ENCODE measurements around the gene ZBTB7B.
A peak's percentile ranks its signal among the peaks of the same experiment; 100 is the strongest.

ZBTB7B gene

DNA sequence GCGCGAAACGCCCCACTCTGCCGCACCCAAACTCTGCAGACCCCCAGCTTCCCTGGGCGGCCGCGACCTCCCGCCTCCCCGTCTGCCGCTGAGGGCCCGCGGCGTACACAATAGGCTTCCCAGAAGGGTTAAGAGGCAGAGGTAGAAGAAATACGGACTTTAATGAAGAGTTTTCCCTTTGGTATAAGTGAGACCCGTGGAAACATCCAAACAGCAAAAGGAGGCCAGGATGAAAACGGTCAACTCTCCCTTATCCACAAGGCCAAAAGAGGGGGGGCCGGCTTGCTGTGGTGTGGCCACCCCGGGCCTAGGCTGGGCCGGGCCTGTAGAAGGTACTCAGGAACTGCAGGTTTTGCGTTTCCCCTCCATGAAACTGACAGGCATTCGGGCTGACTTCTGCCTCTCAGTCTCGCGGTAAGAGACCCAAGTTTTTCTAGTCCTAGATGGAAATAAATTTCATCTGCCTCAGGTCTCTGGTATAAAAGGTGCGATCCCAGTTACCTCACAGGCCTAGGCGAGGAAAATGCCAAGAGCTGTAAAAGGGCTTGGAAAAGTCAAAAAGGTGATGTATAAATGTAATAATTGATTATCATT is 40.3 kb upstream of the ZBTB7B start:
- DNase-seq (ENCODE audit: low read depth), result peak; percentile 42
- H3K4me3 ChIP-seq (ENCODE audit: low read length), result peak overlapping the region; percentile 64
- TF ChIP-seq, protein P1, sequence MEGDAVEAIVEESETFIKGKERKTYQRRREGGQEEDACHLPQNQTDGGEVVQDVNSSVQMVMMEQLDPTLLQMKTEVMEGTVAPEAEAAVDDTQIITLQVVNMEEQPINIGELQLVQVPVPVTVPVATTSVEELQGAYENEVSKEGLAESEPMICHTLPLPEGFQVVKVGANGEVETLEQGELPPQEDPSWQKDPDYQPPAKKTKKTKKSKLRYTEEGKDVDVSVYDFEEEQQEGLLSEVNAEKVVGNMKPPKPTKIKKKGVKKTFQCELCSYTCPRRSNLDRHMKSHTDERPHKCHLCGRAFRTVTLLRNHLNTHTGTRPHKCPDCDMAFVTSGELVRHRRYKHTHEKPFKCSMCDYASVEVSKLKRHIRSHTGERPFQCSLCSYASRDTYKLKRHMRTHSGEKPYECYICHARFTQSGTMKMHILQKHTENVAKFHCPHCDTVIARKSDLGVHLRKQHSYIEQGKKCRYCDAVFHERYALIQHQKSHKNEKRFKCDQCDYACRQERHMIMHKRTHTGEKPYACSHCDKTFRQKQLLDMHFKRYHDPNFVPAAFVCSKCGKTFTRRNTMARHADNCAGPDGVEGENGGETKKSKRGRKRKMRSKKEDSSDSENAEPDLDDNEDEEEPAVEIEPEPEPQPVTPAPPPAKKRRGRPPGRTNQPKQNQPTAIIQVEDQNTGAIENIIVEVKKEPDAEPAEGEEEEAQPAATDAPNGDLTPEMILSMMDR (IDR thresholded peaks at IDR 0.05; ENCODE audit: insufficient read depth, low read depth, low read length, missing control alignments), result no peak

DNA sequence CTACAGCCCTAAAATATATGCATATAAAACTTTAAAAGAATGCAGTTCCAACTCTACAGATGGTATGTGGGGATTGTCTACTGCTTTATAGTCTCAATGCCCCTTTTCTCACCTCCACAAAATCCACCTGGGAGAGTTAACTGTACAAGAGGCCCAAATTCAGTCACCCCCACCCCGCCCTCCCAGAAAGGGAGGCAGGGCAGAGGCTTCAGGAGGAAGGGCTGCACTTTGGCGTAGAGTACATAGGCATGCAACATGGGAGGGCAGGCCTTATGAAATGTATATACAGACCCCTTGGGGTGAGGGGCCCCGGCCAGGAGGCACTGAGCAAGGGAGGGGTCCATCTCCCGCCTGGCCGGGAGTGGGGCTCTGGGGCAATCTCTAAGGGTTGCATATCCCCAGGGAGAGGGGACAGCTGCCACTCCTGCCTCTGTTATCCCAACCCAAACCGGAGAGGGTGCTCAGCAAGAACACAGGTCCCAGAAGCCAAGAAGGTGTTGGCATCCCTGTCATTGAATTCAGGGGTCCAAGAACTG is 39.7 kb upstream of the ZBTB7B start:
- peak overlapping the region; percentile 64 for H3K4me3 ChIP-seq (ENCODE audit: low read length)
- TF ChIP-seq, protein P1 (IDR thresholded peaks at IDR 0.05; ENCODE audit: insufficient read depth, low read depth, low read length, missing control alignments), result no peak
- DNase-seq (ENCODE audit: low read depth), result no peak

DNA sequence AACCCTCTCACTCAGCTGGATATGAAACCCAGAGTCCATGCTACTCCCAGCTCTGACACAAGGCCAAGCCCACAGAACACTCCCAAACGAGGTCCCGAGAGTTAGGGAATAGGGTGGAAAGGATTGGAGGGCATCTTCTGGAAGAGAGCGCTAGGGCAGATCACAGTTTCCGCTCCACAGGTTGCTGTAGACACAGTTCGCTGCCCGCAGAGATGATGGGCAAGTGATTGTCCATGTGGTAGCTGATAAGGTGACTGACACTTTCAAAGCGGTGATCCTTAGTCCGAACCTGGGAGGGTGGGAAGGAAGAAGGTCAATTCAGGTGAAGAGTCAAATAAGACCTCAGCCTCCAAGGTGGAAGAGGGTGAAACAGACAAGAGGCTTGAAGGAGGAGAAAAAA is 39.0 kb upstream of the ZBTB7B start:
- TF ChIP-seq, protein P1 (IDR thresholded peaks at IDR 0.05; ENCODE audit: insufficient read depth, low read depth, low read length, missing control alignments), result no peak
- no peak overlapping the region for H3K4me3 ChIP-seq (ENCODE audit: low read length)
- no peak for DNase-seq (ENCODE audit: low read depth)

DNA sequence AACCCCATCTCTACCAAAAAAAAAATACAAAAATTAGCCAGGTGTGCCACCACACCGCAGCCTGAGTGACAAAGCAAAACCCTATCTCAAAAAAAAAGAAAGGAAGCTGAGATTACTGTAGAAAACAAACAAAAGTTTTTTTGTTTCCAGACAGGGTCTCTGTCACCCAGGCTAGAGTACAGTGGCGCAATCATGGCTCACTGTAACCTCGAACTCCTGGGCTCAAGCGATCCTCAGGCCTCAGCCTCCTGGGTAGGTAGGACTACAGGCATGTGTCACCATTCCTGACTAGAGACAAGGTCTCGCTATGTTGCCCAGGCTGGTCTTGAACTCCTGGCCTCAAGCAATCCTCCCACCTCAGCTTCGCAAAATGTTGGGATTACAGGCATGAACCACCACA is 38.2 kb upstream of the ZBTB7B start:
- DNase-seq (ENCODE audit: low read depth), result no peak
- H3K4me3 ChIP-seq (ENCODE audit: low read length), result no peak overlapping the region

DNA sequence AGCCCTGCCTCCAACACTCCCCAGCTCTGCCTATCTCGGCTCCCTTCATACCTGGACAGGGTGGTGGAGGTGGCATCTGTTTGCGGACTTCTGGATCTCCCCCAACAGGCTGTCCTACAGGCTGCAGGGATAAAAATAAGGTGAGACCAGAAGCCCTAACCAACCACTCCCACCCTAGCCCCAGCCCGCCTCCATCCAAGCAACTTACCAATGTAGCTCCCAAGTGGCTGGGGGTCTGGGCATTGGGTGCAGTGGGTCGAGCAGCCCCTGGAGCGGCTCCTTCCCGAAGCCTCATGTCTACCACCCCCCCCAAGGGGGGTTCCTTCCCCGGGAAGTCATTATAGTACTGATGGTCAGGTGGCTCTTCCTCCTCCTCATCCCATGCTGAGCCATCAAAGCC is 36.5 kb upstream of the ZBTB7B start:
- TF ChIP-seq, protein P1 (IDR thresholded peaks at IDR 0.05; ENCODE audit: insufficient read depth, low read depth, low read length, missing control alignments), result no peak
- H3K4me3 ChIP-seq (ENCODE audit: low read length), result no peak overlapping the region
- no peak for DNase-seq (ENCODE audit: low read depth)

More for the DNA sequence above, 38.2 kb upstream of the ZBTB7B start:
- TF ChIP-seq, protein P1 (IDR thresholded peaks at IDR 0.05; ENCODE audit: insufficient read depth, low read depth, low read length, missing control alignments), result no peak

DNA sequence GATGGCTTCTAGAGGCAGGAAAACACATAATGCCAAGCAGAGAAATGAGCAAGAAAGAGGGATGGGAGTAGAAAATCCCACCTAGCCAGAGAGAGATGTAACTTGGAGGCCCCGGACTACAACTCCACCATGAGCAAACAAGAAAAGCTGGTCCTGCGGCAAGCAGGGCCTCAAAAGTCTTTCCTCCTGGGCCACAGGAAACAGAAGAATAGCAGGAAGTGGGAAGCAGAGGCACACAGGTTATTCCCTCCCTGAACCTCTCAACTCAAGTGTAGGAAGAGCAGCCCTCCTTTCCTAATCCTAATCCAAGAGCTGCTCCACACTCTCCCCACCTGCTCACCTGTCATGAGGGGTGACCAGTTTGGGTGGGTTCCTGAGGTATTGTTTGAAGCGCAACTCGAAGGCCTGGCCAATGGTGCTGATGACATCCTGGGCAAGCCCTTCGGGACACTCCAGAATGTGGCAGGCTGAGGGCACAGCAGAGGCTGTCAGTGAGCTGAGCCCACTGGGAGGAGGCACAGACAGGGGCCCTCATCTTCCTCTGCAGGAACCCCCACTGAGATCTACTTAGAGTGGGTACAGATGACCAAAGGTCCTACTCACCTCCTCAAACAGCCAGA is 35.2 kb upstream of the ZBTB7B start:
- TF ChIP-seq, protein P1 (IDR thresholded peaks at IDR 0.05; ENCODE audit: insufficient read depth, low read depth, low read length, missing control alignments), result no peak
- H3K4me3 ChIP-seq (ENCODE audit: low read length), result peak overlapping the region; percentile 96
- no peak for DNase-seq (ENCODE audit: low read depth)
